GM21723 (cell line): ENCODE measurements around the gene TNFRSF12A.

Experiments
- ATAC-seq: cut with Tn5 transposase; IDR thresholded peaks from one replicate; pipeline ENCODE4 v1.9.1; 2021; ENCODE audit warnings: mild to moderate bottlenecking, moderate library complexity; ENCODE audit not compliant: unreplicated experiment

Gene TNFRSF12A, protein sequence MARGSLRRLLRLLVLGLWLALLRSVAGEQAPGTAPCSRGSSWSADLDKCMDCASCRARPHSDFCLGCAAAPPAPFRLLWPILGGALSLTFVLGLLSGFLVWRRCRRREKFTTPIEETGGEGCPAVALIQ

DNA sequence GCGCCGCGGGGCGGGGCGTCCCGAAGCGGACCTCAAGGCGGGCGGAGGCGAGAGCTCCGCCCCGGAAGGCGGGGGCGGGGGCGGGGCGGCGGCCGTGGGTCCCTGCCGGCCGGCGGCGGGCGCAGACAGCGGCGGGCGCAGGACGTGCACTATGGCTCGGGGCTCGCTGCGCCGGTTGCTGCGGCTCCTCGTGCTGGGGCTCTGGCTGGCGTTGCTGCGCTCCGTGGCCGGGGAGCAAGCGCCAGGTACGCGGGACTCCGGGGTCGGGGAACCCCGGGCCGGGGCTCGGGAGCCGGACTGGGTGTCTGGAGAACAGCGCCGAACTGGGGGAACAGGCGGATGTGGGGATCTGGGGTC, at the start of gene TNFRSF12A:
TSS of gene TNFRSF12A (plus strand) at position 122 of the 357 bp plus-strand sequence. CDS start at position 152, 30 bp downstream.
- ATAC-seq: no peak

DNA sequence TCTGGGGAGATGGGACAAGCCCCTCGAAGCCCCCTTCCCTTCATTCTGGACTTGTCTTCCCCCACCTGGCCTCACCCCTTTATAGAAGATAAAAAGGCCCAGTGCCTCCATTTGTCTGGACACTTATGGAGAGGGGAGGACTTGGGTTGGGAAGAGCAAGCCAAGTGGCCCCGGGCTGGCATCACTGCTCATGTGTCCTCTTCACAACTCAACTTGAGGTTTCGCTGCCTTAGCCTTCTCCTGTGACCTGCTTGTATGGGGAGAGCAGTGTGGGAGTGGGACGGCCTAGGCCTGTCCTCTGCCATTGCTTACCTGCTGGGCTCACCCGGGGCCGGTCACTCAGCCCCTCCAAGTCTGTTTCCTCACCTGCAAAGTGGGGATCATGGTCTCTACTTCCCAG, 49.6 kb upstream of the TNFRSF12A start:
- no peak for ATAC-seq

DNA sequence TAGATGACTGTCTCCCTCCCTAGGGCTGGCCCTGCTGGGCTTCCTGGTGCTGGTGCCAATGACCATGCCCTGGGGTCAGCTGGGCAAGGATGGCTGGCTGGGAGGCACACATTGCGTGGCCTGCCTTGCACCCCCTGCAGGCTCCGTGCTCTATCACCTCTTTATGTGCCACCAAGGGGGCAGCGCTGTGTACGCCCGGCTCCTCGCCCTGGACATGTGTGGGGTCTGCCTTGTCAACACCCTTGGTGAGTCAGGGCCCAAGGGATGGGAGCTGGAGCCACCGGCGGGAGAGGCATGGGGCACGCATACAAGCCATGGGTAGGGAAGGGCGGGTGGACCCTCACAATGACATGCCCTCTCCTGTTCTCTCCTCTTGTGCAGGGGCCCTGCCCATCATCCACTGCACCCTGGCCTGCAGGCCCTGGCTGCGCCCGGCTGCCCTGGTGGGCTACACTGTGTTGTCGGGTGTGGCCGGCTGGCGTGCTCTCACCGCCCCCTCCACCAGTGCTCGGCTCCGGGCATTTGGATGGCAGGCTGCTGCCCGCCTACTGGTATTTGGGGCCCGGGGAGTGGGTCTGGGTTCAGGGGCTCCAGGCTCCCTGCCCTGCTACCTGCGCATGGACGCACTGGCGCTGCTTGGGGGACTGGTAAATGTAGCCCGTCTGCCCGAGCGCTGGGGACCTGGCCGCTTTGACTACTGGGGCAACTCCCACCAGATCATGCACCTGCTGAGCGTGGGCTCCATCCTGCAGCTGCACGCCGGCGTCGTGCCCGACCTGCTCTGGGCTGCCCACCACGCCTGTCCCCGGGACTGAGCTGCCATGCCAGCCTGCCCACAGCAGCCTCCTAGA, 48.8 kb upstream of the TNFRSF12A start:
- ATAC-seq: no peak

DNA sequence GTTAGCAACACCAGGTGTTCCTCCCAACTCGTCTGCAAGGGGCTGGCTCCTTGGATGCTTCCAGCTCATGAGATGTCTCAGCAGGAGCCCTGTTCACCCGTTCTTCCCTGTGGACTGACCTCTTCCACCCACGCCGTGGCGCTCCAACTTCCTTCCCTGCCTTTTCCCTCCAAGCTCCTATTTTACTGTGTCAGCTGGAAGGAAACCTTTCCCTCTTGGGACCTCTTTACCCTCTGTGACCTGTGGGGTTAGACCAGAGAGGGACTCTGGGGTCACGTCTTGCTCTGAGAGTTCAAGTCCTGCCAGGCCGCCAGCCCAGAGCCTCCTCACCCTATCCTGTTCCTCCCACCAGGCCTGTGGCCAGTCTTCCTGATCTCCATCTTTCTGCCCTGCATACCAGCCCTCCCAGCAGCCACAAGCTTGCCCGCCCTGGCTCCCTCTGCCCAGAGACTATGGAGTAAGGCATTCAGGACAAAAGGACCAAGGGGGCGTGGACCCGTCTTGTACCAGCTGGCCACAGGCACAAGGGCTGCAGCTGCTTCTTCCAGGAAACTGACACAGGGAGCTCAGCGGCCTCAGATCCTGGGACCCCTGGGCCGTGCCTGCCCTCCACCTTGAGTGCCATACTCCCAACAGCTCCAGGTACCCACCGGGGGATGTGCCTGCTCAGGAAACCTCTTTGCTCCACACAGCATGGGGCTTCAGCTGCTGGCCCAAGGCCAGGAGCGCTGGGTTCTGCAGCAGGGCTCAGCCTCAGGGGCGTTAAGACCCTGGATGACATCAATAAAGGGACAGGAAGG, 48.0 kb upstream of the TNFRSF12A start:
- ATAC-seq: no peak

DNA sequence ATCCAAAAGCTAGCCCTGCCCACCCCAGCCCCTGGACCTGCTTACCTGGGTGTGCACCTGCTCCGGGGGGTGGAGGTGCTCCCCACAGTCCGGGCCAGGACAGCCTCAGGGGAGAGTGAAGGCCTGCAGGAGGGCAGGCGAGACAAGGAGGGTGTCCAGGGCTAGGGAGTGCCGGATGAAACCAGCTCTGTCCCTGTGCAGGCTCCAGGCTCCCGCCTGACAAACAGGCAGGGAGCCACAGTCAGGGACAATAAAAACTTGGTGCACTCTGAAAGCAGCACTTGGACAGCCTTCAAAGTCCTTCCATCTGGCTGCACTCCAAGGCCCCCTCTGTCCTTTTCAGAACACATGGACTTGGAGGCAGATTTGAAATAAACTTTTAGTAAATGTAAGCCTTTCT, 47.1 kb upstream of the TNFRSF12A start:
- no peak for ATAC-seq

DNA sequence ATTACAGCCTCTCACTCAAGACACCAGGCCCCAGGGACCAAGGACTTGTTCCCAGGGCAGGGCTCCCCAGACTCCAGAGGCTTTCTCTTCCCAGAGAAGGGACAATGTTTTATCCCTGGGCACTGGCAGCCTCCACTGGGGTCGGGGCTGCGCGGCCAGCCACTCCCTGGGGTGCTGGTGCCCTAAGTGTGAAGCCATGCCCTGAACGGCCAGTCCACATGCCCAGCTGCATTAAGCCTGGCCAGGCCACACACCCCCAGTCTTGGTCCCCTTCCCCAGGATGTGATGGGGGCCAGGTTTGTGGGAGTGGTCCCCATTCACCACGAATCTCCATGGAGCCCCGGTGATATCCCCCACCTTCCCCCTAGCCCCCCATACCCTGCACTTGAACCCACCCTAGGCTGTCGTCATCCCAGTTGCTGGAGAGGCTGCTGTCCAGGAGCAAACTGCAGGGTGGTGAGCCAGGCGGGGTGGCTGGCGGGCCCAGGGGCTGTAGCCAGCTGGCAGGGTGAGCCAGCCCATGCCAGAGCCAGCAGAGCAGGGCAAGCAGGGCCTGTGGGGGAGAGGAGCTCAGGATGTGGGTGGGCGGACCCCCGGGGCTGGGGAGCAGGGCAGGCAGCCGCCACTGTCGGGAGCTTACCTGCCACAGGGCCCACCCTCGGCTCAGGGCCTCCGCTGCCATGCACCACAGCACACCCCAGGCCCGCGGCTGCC, 46.4 kb upstream of the TNFRSF12A start:
- ATAC-seq: no peak

DNA sequence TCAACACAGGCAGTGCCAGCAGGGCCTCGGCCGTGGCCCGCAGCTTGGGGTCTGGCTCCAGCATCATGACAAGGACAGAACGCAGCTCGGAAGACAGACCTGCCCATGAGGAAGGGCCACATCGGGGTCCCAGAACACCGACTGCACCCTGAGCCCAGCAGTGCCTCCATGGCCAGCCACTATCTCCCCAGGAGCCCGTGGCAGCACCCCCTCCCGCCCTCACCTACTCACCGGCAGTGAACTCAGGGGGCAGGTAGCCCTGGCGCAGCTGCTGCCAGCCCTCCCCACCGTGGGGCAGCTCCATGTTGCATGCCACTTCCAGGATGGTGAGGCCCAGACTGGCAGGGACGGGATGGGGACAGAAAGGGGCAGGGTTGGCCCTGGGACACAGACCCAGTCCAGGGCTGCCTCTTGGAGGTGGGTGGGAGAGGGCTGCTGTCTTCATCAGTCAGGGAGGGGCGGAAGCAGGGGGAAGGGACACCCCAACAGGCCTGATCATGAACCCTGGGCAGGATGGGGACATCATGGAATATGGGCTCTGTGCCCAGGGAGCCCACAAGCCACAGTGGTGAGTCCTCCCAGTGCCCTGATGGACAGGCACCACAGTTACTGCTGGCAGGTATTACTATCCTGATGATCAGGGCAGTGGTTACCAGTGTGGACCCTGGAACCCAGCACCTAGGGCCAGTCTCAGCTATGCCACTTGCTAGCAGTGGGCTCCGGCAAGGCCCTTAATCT, 45.7 kb upstream of the TNFRSF12A start:
- no peak for ATAC-seq

DNA sequence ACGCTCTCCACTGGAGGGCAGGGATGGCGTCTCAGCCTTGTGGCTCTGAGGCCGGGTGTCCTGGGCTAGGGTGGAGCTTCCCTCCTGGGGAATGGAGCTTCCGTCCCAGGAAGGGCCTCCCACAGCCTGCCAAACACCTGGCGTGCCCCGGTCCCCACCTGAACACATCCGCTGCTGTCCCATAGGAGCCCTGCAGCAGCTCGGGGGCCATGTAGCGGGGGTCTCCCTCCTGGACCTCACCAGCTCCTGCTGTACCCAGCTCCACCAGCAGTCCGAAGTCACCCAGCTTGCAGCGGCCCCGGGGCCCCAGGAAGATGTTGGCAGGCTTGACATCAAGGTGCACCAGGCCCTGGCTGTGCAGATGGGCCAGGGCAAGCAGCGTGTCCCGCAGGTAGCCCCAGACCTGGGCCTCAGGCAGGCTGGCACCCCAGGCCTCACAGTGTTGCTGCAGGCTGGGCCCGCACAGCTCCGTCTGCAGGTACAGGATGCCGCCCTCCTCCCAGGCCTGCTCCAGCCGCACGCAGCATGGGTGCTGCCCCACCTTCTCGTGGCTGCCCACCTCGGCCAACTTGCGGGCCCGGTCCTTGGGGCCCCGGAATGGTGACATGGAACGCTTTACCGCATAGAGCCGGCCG, 44.9 kb upstream of the TNFRSF12A start:
- no peak for ATAC-seq

DNA sequence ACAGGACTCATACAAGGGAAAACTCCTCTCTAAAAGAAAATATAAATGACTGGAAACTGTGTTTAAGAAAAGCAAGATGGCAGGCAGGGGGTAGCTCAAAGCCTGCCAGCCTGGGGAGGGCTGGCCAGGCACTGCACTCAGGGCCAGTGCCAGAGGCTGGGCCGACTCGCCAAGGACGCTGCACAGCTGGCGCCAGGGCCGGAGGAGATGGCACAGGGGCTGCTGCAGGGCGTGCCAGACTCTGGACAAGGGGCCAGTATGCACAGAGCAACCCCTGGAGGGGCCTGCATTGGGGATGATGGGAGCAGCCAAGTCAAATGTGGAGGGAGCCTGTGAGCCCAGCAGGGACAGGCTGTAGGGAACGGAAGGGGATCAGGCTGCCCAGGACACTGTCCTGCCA, 44.0 kb upstream of the TNFRSF12A start:
- no peak for ATAC-seq

DNA sequence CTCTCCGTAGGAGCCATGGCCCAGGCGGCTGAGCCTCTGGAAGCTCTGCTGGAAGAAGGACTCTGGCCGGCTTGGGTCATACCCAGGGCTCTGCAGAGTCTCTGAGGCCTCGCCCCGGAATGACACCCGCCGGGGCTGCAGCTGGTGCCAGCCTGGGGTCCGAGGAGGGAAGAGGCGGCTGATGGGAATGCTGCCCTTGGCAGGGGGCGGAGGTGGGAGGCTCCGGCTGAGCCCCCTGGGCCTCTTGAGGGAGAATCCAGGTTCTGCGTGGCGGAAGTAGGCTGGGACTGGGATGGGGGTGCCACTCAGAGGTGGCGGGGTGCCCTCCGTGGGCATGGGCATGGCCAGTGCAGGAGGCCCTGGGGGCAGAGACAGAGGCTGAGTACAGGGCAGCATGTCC, 43.5 kb upstream of the TNFRSF12A start:
- ATAC-seq: no peak

DNA sequence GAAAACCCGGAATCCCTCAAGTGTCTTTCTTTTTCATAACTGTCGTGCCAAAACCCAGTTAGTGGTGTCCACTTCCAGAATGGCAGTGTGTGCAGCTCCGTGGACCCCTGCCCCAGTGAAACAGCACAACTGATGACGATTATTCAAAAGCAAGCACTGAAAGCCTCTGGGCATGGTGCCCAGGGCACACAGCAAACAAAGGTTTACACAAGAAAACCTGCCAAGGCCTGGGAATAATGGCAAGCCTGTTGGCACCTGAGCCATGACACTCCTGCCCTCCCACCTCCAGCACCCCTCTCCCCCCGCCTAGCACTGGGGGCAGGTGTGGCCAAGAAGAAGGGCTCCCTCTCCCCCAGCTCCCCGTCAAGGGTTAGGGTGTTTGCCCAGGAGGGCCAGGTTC, 42.7 kb upstream of the TNFRSF12A start:
- ATAC-seq: no peak

DNA sequence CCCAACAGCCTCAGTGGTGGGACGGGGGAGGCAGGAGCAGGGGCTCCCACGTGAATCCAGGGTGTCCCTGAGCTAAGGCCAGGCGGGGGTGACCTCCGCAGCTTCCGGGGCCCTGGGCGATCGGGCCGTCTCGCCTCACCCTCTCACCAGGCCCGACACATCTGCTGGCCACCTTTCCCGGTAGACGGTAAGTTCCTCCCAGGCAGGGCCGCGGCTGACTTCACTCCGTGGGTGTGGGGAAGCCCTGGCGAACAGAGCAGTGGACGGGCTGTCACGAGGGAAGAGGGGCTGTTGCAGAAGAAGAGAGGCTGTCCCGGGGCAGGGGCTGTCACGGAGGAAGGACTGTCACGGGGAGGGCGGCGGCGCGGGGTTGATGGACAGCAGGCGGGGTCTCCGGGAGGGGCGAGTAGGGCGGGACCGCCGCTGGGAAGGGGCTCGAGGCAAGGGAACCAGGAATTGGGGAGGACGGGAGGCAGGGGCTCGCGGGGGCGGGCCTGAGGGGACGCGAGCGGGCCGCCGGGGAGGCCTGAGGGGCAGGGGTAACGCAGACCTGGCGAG, 40.4 kb upstream of the TNFRSF12A start:
- ATAC-seq: peak; percentile 11

DNA sequence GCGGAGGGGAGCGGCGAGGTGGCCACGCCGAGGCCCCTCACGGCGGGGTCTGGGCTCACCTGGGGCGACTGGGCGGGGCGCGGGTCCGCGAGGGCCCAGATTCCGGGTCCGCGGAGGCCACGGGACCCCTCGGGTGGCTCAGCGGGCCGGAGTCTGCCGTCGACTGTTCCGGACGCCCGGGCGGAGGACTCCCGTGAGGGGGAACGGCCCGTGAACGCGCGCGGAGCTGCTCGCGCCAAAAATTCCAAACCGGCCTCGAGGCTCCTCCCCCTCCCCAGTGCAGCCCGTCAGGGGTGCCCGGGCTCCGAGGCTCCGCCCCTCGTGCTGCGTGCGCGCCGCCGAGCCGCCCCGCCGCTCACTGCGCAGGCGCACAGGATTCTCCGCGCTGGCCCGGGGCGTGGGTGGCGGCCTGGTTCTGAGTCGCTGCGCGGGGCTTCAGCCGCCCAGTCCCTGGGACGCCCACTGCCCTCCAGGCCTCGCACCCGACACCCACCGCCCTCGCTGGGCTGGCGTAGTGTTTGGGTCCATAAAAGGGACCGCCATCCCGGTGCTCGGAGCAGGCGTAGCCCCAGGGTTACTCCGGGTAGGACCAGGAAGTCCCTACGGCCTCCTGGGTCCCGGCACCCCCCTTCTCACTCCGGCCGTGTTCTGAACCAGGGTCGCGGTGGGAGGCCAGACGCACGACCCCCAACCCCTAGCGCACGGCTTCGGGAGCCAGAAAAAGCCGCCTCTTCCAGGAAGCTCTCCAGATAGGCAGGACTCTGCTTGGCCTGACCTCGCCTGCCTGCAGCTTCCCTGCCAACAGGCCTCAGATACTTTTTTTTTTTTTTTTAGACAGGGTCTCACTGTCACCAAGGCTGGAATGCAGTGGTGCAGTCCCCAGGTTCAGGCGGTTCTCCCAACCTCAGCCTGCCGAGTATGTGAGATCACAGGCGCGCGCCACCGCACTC, 39.7 kb upstream of the TNFRSF12A start, which contains the start of gene PKMYT1:
TSS of gene PKMYT1 (minus strand) at position 220 of the 950 bp plus-strand sequence. CDS start 789 bp downstream, outside the sequence.
- ATAC-seq: peak; percentile 62

DNA sequence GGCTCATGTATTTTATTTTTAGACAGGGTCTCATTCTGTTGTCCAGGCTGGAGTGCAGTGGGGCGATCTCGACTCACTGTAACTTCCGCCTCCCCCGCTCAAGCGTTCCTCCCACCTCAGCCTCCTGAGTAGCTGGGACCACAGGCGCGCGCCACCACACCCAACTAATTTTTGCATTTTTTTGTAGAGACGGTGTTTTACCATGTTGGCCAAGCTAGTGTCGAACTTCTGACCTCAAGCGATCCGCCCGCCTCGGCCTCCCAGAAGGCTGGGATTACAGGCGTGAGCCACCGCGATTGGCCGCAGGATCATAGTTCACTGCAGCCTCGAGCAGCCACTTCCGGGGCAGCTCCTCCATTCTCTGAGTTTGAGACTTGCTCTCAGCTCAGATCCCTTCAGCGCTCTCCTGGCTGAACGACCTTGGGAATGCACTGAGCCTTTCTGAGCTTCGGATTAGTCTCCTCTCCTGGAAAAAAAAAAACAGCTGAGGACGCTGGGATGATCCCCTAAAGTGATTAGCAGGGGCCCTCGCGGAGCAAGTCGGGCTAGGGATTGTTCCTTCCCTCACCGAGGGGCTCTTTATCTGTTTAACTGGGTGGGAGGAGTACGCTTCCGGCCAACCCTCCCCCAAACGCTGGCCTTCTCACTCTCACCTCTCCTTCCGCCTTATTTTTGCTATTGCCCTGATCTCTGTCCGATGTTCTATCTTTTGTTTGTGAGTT, 38.8 kb upstream of the TNFRSF12A start:
- ATAC-seq: no peak

DNA sequence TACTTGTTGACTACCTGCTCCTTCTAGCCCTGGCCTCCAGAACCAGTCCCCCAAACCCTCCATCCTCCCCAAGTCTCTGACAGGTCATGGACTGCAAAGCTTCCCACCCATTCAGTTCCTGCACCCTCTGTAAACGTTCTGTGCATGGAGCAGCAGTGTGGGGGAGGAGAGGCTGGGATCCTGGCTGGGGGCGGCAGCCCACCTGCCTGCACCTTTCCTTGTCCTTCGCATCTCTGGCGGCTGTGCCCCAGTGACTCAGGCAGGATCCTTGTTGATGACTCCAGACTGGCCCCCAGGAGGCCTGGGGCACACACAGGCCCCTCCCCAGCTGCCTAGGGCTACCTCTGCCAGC, 38.3 kb upstream of the TNFRSF12A start:
- ATAC-seq: no peak

DNA sequence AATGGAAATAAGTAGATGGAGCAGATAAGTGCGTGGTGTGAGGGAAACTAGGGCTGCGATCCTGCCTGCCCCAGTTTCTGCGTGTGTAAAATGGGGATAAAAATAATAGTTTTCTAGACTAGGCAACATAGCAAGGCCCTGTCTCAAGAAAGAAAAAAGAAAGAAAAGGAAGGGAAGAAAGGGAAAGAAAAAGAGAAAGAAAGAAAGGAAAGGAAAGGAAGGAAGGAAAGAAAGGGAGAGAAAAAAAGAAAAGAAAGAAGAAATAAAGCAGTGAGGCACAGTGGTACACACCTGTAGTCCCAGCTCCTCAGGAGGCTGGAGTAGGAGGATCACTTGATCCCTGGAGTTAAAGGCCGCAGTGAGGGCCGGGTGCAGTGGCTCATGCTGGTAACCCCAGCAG, 37.8 kb upstream of the TNFRSF12A start:
- ATAC-seq: no peak

DNA sequence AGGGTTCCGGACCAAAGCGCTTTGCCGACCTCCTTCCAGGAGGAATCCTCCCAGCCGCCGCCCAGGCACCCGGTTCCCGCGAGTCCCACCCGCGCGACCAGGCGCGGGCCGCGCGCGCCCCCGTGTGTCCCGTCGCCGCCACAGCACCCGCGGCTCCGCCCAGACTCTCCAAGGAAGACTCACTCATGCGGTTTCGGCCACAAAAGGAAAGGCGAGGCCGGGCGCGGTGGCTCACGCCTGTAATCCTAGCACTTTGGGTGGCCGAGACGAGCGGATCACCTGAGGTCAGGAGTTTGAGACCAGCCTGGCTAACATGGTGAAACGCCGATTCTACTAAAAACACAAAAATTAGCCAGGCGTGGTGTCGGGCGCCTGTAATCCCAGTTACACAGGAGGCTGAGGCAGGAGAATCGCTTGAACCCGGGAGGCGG, 36.4 kb upstream of the TNFRSF12A start:
- no peak for ATAC-seq

DNA sequence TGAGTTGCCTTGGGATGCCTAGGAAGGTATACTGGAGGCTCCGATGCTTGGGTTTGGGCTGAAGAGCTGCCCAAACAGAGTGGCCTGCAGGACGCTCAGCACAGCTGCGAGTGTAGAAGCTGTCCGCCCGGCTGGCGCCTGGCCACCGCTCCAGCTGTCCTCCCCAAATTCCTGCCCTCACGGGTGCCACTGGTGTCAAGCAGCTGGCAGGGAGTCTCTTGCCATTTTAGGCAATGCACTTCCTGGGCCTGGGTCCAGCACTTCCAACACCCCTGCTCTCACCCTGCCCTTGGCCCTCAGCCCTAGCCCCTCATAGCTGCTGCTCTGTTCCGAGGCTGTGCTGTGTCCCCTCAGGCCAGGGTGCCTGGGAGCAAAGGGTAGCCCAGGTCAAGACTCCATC, 34.7 kb upstream of the TNFRSF12A start:
- no peak for ATAC-seq
